Vagina (tissue), 2 donors: ENCODE measurements around the gene DCUN1D4.

Source experiments
- POLR2A ChIP-seq, 2 donors: fragments of 450-650 bp; IDR thresholded peaks; one replicate each; pipeline ENCODE4 v1.6.1; 2017; ENCODE audit warnings: antibody characterized with exemption in 2 of 2, mild to moderate bottlenecking in 2 of 2, moderate library complexity in 2 of 2
- POLR2AphosphoS5 ChIP-seq, 2 donors: sonication (generic); formaldehyde crosslinking; IDR thresholded peaks; one replicate each; pipeline ENCODE4 v1.9.0; 2017; ENCODE audit warnings: antibody characterized with exemption in 2 of 2, mild to moderate bottlenecking in 2 of 2, low read depth in 1 of 2; ENCODE audit not compliant: insufficient read depth in 1 of 2
- TF ChIP-seq, protein P1 (sequence below), 3 experiments: fragments of 450-650 bp in 2 of 3; fragments of 200-600 bp in 1 of 3; sonication (generic) in 1 of 3; IDR thresholded peaks; one replicate each; pipeline ENCODE4 v1.5.1; 2017 to 2019; ENCODE audit warnings: antibody characterized with exemption in 3 of 3, mild to moderate bottlenecking in 2 of 3, moderate library complexity in 2 of 3

DNA sequence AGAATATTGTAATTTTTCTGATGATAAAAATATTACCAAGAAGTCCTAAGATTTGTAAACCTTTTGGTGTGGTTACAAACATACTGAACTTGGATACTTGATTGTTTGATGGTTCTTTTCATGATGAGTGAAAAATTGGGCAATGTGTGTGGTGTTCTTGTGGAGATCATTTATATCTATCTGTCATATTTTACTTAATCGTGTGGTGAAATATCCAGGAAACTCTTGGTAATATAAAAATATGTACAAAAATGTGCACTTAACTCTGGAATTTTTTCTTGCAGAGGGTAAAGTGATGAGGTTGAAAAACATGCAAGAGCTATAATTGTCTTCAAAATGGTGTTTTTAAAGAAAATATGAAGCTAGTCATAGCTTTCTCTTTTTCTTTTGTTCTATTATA is 2.8 kb downstream of the DCUN1D4 start:
- TF ChIP-seq, protein P1, sequence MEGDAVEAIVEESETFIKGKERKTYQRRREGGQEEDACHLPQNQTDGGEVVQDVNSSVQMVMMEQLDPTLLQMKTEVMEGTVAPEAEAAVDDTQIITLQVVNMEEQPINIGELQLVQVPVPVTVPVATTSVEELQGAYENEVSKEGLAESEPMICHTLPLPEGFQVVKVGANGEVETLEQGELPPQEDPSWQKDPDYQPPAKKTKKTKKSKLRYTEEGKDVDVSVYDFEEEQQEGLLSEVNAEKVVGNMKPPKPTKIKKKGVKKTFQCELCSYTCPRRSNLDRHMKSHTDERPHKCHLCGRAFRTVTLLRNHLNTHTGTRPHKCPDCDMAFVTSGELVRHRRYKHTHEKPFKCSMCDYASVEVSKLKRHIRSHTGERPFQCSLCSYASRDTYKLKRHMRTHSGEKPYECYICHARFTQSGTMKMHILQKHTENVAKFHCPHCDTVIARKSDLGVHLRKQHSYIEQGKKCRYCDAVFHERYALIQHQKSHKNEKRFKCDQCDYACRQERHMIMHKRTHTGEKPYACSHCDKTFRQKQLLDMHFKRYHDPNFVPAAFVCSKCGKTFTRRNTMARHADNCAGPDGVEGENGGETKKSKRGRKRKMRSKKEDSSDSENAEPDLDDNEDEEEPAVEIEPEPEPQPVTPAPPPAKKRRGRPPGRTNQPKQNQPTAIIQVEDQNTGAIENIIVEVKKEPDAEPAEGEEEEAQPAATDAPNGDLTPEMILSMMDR (IDR thresholded peaks at IDR 0.05), result no peak
- no peak for TF ChIP-seq POLR2A (IDR thresholded peaks at IDR 0.05)
- no peak for TF ChIP-seq POLR2AphosphoS5 (IDR thresholded peaks at IDR 0.05; ENCODE audit: insufficient read depth in 1 of 2, low read depth in 1 of 2)
